GM21381 (cell line): ENCODE measurements around the gene OTULIN.

Experiments used
- ATAC-seq: cut with Tn5 transposase; IDR thresholded peaks from one replicate; pipeline ENCODE4 v1.9.1; 2021; ENCODE audit warnings: mild to moderate bottlenecking, moderate library complexity; ENCODE audit not compliant: unreplicated experiment

Gene OTULIN

GRCh38 chr5:14695152-14695551, 30.6 kb downstream of the OTULIN start:
- no peak for ATAC-seq

DNA sequence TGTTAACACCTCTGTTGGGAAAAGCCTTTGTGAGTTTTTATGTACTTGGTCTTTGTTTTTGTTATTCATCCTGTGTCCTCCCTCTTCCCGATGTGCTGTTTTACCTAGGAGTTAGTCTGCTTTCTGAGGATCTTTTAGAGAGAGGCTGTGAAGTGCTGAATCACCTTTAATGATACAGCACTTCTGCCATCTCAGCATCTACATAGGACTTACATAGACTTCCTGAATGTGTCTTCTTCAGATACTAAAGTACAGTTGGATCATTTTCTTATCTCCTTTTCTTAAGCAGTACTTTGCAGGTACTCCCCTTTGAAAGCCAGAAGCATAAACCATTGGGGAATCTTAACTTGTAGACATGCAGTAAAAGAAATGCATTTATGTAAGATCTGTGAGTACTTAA, 31.5 kb downstream of the OTULIN start:
- ATAC-seq: no peak

DNA sequence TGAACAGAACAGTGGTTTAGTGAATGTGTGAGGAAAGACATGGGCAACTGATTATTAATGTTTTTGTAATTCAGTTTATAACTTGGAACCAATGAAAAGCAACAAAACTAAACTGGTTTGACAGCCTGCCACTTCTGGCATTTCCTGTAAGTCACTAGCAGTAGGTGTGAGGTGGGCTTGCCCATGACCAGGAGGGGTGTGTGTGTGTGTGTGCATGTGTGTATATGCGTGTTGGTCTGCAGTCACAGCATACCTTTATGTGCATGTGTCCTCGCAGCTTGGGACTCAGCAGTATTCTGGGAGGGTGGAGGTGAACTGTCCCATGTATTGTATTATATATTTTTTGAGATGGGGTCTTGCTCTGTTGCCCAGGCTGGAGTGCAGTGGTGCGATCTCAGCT, 32.3 kb downstream of the OTULIN start:
- ATAC-seq: no peak

GRCh38 chr5:14698495-14698894, 34.0 kb downstream of the OTULIN start:
- no peak for ATAC-seq

DNA sequence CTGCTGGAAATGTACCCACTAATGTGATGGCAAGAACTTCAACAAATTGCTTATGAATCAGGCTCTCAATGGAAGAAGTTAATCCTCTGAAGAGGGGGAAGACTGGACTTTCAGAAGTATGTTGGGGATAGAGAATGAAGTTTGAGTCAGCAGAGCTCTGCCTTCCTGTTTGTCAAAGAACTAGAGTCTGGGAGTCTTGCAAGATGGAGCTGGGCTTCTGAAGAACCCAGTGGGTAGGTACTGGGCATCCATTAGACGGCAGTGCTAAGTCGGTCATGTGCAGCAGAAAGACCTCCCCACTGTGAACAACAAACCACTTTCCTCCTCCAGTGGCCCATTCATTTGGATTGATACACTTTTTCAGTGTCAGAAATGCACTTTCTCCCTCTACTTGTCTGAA, 34.6 kb downstream of the OTULIN start:
- no peak for ATAC-seq

GRCh38 chr5:14699807-14700400, 35.4 kb downstream of the OTULIN start:
- no peak for ATAC-seq

DNA sequence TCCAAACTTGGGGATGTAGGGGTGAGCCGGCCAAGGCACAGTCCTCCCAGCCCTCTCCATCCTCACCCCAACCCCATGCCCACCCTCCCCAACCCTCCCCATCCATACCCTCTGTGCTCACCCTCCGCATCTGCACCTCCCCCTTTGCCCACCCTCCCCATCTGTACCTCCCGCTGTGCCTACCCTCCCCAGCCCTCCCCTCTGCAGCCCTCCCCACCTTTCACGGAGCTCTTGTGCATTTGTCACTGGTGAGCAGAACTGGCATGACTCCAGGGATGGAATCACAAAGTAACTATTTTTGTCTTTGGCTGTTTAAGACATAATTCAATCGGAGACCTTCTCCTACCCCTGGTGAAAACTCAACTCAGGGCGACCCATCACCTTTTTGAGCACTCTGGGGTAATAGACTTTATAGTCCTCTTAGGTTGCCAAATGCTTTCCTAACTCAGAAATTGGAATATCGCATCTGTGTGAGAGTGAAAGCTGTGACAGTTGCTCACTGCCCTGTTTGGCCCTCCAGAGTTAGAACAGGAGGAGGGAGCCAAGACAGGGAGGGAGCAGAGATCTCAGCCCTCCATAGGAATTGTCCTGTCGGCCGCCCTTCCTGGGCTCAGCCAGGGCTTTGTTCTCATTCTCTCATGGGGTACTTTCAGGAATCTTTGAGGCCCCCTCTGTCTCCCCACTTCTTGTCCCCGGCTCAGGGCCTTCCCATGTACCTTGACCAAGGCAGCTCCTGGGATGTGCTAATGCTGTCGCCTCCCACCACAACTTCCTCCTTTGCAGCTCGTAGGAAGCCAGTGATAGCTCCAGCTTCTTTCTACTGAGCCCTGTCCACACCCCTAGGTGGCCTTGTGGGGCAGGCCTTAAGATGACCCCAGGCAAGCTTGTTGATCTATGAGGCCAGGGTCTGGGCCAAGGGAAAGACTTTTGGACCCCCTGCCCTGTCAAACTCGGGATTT, 36.2 kb downstream of the OTULIN start:
- ATAC-seq: no peak

- ATAC-seq: no peak
Measured at GRCh38 chr5:14701556-14701955, 37.0 kb downstream of the OTULIN start.

DNA sequence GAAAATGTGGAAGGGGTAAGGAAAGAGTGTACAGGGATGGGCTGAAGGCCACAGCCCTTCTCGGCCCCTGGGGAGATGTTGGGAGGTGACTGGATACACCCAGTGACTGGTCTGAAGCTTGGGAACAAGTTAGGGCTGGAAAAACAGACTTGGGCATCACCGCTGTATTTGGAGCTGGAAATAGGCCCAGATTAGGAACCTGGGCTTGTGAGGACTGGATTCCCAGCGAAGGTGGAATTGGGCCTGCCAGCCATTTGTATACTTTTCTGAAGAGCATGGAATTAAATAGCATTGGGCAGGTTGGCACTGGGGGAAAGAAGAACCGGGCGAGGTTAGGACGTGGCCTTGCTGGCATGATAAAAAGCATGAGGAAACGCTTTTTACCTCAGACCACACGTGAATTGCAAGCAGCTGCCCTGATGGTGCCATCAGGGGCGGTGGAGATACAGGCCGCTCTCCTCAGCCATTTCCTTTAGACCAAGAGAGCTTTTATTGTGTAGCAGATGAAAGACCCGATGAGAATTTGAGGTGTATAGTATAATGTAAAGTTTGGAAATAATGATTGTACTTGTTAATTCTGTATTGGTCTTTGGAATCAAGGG, 37.8 kb downstream of the OTULIN start:
- ATAC-seq: no peak

DNA sequence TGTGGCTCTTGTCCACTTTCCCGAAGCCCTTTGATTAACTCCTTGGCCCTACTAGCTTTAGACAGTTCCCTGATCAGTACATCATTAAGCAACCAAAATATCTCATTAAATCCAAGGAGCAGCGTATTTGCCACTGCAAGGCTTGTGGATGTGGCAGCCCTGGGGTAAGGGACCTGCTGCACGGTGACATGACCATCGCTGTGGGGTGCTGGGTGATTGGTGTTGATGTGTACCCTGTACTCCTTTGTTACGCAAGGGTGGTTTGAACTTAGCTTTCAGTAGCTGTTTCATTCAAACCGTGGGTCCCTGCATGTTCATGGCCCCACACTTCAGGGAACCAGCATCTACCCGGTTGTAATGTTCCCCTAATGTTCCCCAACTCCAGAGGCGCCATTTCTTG, 41.0 kb downstream of the OTULIN start:
- ATAC-seq: no peak

DNA sequence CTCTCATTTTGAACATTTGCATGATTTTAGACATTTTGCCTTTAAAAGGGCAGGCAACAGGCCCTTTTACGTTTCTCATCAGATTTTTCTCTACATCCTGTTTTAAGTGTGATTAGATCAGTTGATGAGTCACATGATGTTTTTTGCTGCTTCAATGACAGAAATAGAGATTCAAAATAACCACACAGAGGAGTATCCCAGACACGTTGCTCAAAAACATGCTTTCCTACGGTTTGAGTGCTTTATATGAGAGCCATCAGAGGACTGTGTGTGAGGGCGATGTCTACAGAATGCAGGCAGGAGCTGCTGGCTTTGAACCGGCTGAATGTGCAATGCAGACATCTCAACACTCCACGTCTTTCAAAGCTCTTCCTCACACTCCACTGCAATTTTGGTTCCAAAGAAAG, 42.1 kb downstream of the OTULIN start:
- no peak for ATAC-seq

- no peak for ATAC-seq
Measured at GRCh38 chr5:14707811-14708390, 43.4 kb downstream of the OTULIN start.

GRCh38 chr5:14708551-14708950, 44.0 kb downstream of the OTULIN start:
- ATAC-seq: no peak

- ATAC-seq: no peak
Measured at GRCh38 chr5:14710313-14710994, 45.9 kb downstream of the OTULIN start.

- ATAC-seq: no peak
Measured at GRCh38 chr5:14712131-14712530, 47.6 kb downstream of the OTULIN start.

DNA sequence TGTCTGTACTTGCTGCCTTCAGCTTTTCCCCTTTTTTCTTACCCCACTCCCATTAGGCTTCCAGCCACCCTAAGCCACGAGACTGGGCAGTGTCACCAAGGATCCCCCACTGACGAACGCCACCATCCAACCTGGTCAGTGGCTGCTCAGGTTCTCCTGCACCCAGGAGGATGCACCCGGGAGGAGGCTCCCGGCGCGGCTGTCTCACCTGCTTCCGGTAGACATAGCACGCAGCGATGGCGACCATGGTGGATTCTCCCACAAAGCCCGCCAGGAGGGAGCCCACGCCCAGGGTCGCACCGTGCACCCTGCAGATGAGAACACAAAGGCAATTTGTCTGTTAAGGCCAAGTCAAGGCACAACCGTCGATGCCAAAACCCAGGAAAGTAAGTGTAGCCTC, 48.1 kb downstream of the OTULIN start:
- ATAC-seq: no peak

GRCh38 chr5:14713476-14714390, 49.2 kb downstream of the OTULIN start:
- ATAC-seq: no peak

DNA sequence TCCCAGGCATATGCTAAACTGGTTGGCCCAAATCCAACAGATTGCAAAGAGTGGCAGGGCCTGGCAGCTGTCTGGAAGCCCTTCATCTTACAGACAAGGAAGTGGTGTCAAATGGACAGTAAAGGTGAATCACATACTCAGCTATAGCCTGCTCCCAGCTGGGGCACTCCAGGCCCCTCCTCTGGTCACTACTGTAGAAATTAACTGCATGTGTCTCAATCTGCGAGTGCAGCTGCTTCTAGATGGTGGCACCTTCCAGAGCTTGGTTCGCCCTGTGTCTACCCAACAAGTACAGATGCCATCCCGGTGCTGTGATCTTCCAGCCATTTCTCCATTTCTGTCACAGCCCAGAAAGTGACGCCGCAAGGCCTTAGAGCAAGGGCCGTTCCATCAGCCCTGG, 50.2 kb downstream of the OTULIN start:
- no peak for ATAC-seq

DNA sequence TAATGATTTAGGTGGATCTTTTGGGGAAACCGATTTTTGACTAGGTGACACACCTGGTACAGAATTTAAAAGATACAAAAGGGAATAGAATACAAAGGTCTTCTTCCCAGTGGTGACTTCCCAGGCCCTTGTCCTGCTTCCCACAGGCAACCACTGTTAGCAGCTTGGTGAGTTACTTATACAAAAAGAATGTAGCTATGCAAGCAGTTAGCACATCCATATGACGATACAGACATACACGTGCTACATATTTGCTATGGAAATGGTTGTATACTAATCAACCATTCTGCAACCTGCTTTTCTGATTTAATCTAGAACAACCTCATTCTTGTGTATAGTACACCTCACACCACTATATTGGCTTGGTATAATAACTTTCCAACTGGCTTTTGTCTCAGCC, 51.0 kb downstream of the OTULIN start:
- ATAC-seq: no peak
